Heart right ventricle (tissue), 16 donors: ENCODE data around the gene RAF1. TPM values are rescaled to one million over a fixed set of nuclear protein-coding genes. Genes with fewer than 3 reads are reported as not detected.

Experiments
- ATAC-seq, 8 donors: fragments of 200-7000 bp; cut with Tn5 transposase; one replicate each; pipeline ENCODE4 v1.9.1; 2020; ENCODE audit warnings: mild to moderate bottlenecking in 8 of 8, moderate library complexity in 8 of 8, moderate number of reproducible peaks in 1 of 8
- DNase-seq, 2 donors: peaks; one replicate each; pipeline ENCODE4 v3.0.0-alpha.2; 2020
- H3K27ac ChIP-seq, 10 donors: fragments of 200-600 bp; sonication (generic) in 2 of 10; one replicate each; pipeline versions ENCODE4 v1.5.0 to v1.8.0; 2020 to 2022; ENCODE audit warnings: mild to moderate bottlenecking in 3 of 10
- H3K27me3 ChIP-seq, 7 donors: fragments of 200-600 bp; one replicate each; pipeline ENCODE4 v1.8.0; 2021 to 2022; ENCODE audit warnings: mild to moderate bottlenecking in 2 of 7
- H3K36me3 ChIP-seq, 9 donors: fragments of 200-600 bp; sonication (generic) in 1 of 9; one replicate each; pipeline versions ENCODE4 v1.5.0 to v1.8.0; 2020 to 2022; ENCODE audit warnings: mild to moderate bottlenecking in 2 of 9
- H3K4me1 ChIP-seq, 9 donors: fragments of 200-600 bp; sonication (generic) in 1 of 9; one replicate each; pipeline versions ENCODE4 v1.5.0 to v1.8.0; 2020 to 2022; ENCODE audit warnings: mild to moderate bottlenecking in 4 of 9
- H3K4me3 ChIP-seq, 10 donors: fragments of 200-600 bp; sonication (generic) in 2 of 10; one replicate each; pipeline versions ENCODE4 v1.5.0 to v1.8.0; 2020 to 2022; ENCODE audit warnings: mild to moderate bottlenecking in 7 of 10, moderate library complexity in 2 of 10
- H3K9me3 ChIP-seq, 11 donors: fragments of 200-600 bp in 10 of 11; sonication (generic) in 2 of 11; one replicate each; pipeline versions ENCODE4 v1.5.0 to v1.8.0; 2013 to 2022; ENCODE audit warnings: mild to moderate bottlenecking in 2 of 11, control low read depth in 1 of 11, moderate library complexity in 1 of 11
- CTCF ChIP-seq, 9 donors: fragments of 200-600 bp; sonication (generic) in 2 of 9; IDR thresholded peaks; one replicate each; pipeline versions ENCODE4 v1.5.0 to v1.8.0; 2021 to 2022; ENCODE audit warnings: antibody characterized with exemption in 9 of 9, mild to moderate bottlenecking in 5 of 9, moderate library complexity in 1 of 9
- WGBS, 2 donors: extraction: QIAGEN DNeasy Blood & Tissue Kit; methylation state at CpG; one replicate each; pipeline ENCODE4 v1.1.7; 2013; ENCODE audit warnings: inconsistent platforms in 1 of 2; 5-methylcytosine and 5-hydroxymethylcytosine counted together
- intact Hi-C, 10 donors: fragments of 100-400 bp; cut with DNase I; formaldehyde crosslinking; loops; one replicate each; pipeline versions ENCODE4 v1.11.1 to v1.14.2; 2022
- polyA plus RNA-seq, 2 donors: library from polyadenylated mRNA; stranded (reverse); fragments of 200-250 nt; gene quantifications; one replicate each; pipeline ENCODE4 v1.2.3, GENCODE V29; 2013
- total RNA-seq, 10 donors: library from RNA; stranded (reverse); fragmentation: NEBNext Ultra II Directional in 3 of 10; extraction: Animal tissue kit (Norgen Biotek cat#: 25700) in 3 of 10; gene quantifications; one replicate each; pipeline versions ENCODE4 v1.2.1 to v1.2.4, GENCODE V29; 2021 to 2023
- donor health status: Arrhythmogenic right ventricular cardiomyopathy.
- donor health status: ischemic (EF 13 %, LVEDD 7.1; RV severe dilation, severe dysfunction).
- donor health status: healthy with polysubstance abuse.
- donor health status: DM: no; HTN: yes; CAD: no.
- donor health status: DM: no; HTN: no; CAD: no.
- donor health status: ischemic (EF 25% LVEDD 6.9; RV normal size, moderate dysfunction).
- donor health status: ischemic (EF 25% LVEDD 5.7; RV mildly dilated, moderate dysfunction).
- donor health status: healthy.
- donor health status: DM: yes; HTN: yes; CAD: no.
- donor health status: Ischemic cardiomyopathy.
- donor health status: ischemic (EF 35%, LVEDD 5.7; RV mildly dilated, moderate dysfunction).
- donor health status: nonischemic (EF 11% LVEDD 7.7; RV severe dilation, severe dysfunction).
- donor health status: DM: yes; HTN: yes; CAD: no.
- donor health status: PGD.
- donor health status: ischemic (EF 29% LVEDD 5.4; RV normal size, mild dysfunction).
- donor health status: nonischemic (EF 23%, LVEDD 6.1; RV moderate dilation, normal function).

Gene RAF1
- total and polyA plus RNA-seq, 12 donors, result 65.4 to 193 (median 123) TPM

GRCh38 chr3:12670365-12671119 lies 6.6 kb upstream of the RAF1 start:
- peak in 1 of 9 donors; percentile 15 for TF ChIP-seq CTCF (IDR thresholded peaks at IDR 0.05)
- DNase-seq (peak; percentile 16 to 37), ATAC-seq (peak in 6 of 8 donors; percentile 69 to 91 (median 73))
- Histone ChIP-seq H3K9me3 (no peaks in the 10 kb centered on the region), H3K4me1 (no peaks in the 10 kb centered on the region), H3K36me3 (no peaks in the 10 kb centered on the region), H3K27me3 (no peaks in the 10 kb centered on the region), H3K27ac (peak overlapping the region in 1 of 10 donors; percentile 28), H3K4me3 (no peak overlapping the region)
- intact Hi-C loops, result no loop called here
- WGBS, 2 donors, result 82 to 83% methylated on average over 8 to 10 of the region's 10 CpGs

GRCh38 chr3:12663401-12663935 lies 449 bp downstream of the RAF1 start:
- peak overlapping the region; percentile 96 to 100 (median 99) for H3K27ac ChIP-seq
- intact Hi-C loops, result loop anchor here in 5 of 10 donors (2.0 to 5.0 kb wide), 5 partner anchors 36 to 107 kb away; partner anchors contain the start of gene MKRN2 (in 4 of the 5)
- no peak for TF ChIP-seq CTCF (IDR thresholded peaks at IDR 0.05)
- no peaks in the 10 kb centered on the region for H3K9me3 ChIP-seq
- no peaks in the 10 kb centered on the region for H3K27me3 ChIP-seq
- H3K4me1 ChIP-seq, result peaks cover 8 to 48% (median 42%) of the 10 kb centered on the region in 9 donors
- H3K36me3 ChIP-seq, result peaks cover 0 to 4% (median 0%) of the 10 kb centered on the region in 9 donors
- DNase-seq (peak in 1 of 2 donors; percentile 48), ATAC-seq (peak; percentile 44 to 80 (median 56))
- H3K4me3 ChIP-seq, result peak overlapping the region; percentile 73 to 95 (median 92)
- 0 to 1% methylated on average over 31 to 45 of the region's 45 CpGs for WGBS, 2 donors

GRCh38 chr3:12662593-12663400 lies 1.1 kb downstream of the RAF1 start:
- peaks cover 8 to 55% (median 48%) of the 10 kb centered on the region in 9 donors for H3K4me1 ChIP-seq
- intact Hi-C loops, result loop anchor here in 5 of 10 donors (2.0 to 5.0 kb wide), 5 partner anchors 35 to 106 kb away; partner anchors contain the start of gene MKRN2 (in 4 of the 5)
- DNase-seq, result peak; percentile 22 to 34

More at GRCh38 chr3:12662593-12663400, 1.1 kb downstream of the RAF1 start:
- H3K36me3 ChIP-seq, result peaks cover 0 to 4% (median 0%) of the 10 kb centered on the region in 9 donors
- H3K27me3 ChIP-seq, result no peaks in the 10 kb centered on the region
- no peaks in the 10 kb centered on the region for H3K9me3 ChIP-seq
- TF ChIP-seq CTCF (IDR thresholded peaks at IDR 0.05), result no peak
- peak; percentile 8 to 26 (median 17) for ATAC-seq
- H3K27ac ChIP-seq, result peak overlapping the region; percentile 96 to 100 (median 99)
- WGBS, 2 donors, result 0% methylated on average over 26 of the region's 26 CpGs
- H3K4me3 ChIP-seq, result peak overlapping the region; percentile 73 to 95 (median 92)
